HG03439 (cell line): ENCODE results near the gene SNORC.
"Not testable (repeated sequence)": the region's sequence is repeated elsewhere in the genome, so short reads cannot be mapped to it uniquely, and the experiment has no call there.

ENCODE experiments used
- ATAC-seq: cut with Tn5 transposase; IDR thresholded peaks from one replicate; pipeline ENCODE4 v1.9.1; 2021; ENCODE audit warnings: mild to moderate bottlenecking, moderate library complexity; ENCODE audit not compliant: unreplicated experiment

SNORC gene

DNA sequence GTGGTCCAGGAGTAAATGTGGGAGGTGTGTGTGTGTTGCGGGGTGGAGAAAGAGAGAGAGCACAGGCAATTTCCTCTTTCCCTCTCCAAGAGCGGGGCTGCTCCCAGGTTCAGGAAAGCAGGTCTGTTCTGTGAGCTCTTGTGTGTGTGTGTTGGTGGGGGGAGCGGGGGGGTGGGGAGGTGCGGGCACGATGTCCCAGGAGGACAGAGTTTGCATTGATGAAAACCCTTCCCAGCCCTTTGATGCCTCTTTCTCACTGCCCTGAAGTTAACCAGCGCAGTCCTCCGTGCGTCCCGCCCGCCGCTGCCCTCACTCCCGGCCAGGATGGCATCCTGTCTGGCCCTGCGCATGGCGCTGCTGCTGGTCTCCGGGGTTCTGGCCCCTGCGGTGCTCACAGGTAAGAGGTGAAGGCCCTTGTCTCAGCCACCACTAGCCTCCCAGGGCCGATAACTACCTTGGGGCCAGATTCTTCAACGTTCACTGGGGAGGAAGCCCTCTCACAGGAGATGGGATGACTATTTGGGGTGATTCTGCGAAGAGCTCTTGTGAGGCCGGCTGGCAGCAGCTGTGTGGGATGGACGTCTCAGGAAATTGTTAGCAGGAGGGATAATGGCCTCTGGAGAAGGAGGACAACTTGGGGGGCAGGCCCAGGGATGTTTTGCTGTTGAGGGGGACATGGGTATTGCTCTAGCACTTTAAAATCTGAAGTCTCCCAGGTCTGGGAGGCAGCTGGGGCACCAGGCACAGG is at the start of gene SNORC:
TSS of gene SNORC (plus strand) at position 247 of the 748 bp plus-strand sequence. CDS start at position 325, 78 bp downstream.
- no peak for ATAC-seq

DNA sequence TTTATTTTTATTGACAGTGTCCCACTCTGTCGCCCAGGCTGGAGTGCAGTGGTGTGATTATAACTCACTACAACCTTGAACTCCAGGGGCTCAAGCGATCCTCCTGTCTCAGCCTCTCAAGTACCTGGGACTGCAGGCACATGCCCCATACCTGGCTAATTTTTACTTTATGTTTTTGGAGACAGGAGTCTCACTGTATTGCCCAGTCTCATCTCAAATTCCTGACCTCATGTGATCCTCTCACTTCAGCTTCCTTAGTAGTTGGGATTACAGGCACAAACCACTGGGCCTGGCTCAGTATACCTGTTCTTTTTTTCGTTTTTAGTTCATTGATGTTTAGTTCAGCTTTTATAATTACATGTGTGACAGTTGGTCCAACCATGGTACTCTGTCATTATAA is 40.1 kb upstream of the SNORC start:
- no peak for ATAC-seq

DNA sequence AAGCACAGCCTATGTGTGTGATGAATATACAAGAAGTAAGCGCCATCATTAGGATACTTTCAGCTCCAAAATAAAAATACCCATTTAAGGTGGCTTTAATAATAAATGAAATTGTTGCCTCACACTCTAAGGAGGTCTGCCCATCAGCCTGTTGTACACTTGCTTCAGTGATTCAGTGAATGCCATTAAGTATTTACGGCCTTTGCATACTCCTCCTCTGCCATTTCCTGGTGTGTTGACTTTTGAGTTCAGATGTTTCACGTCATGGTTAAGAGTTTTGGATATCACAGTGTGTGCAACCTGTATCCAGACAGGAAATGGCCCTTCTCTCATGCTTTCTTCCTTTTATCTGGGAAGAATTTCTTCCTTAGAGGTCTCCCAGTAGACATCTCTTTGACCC is 38.6 kb upstream of the SNORC start:
- no peak for ATAC-seq

DNA sequence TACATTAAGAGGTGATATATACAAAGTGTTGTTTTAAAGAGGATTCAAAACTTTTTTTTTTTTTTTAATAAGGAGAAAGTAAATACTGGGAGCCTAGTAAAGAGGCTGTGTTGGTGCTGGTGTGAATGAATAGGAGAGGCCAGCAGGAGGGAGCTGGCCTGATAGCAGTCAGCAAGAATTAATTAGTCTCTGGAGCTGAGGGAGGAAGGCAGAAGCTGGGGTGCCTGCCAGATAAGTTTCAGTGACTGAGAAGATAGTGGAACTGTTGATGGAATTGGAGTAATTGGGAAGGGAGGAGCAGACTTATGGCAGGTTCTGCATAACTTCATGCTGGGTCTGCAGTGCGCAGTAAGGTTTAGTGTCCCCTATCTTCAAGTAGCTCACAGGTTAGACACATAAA is 36.2 kb upstream of the SNORC start:
- ATAC-seq: no peak

DNA sequence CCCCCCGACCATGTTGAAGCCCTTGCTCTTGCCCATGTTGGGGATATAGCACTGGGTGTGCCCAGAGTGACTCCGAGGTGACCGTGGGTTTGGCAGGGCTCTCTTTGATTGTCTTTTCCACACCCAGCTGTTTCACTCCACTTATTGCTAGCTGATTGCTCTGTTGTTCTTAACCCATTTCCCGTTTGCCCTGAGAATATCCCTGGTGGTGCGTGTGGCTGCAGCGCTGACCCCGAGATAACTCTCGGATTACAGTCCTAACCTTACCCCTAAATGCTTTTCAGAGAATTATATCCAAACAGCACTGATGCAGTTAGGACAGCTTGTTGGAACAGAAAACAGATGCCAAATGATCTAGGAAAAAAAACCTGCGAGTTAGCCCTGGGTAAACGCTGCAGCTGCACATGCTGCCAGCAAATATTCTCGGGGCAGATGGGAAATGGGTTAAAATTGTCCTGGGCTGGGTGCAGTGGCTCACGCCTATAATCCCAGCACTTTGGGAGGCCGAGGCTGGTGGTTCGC is 34.3 kb upstream of the SNORC start:
- no peak for ATAC-seq

DNA sequence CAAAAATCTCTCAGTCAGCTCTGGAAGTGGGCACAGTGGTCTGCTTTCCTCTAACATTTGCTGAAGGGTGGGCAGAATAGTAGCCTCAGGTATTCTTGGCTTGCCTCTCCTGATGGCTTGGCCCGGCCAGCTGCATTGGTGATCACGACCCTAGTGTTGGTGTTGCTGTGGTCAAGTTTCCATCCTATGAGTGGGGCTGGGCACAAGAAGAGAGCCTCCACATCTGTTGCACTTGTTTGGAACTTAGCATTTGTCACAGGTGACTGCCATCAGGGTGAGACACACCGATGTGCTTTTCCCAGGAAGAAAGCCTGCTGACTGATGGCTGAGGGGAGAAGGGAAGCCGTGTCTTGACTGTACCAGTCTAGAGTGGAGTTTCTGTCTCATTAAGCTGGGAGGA is 33.1 kb upstream of the SNORC start:
- ATAC-seq: no peak

DNA sequence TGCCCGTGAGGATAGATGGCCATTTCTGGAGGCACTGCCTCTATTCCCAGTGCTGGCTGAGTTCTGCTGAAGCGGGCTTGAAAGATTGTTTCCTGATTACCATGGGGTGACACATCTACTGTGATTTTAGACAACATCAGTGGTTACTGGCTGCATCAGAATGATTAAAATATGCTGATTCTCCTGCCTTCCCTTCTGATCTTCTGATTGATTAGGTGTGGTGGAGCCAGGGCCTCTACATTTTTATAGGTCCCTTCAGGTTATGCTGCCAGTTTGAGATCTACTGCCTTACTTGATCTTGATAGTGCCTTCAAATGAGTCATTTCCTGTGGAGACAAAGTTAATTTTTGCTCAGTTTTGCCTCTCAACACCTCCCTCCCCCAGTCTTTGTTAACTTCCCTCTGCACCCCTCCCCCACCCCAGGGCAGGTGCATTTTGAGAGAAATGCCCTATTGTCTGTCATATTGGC is 31.6 kb upstream of the SNORC start:
- no peak for ATAC-seq

DNA sequence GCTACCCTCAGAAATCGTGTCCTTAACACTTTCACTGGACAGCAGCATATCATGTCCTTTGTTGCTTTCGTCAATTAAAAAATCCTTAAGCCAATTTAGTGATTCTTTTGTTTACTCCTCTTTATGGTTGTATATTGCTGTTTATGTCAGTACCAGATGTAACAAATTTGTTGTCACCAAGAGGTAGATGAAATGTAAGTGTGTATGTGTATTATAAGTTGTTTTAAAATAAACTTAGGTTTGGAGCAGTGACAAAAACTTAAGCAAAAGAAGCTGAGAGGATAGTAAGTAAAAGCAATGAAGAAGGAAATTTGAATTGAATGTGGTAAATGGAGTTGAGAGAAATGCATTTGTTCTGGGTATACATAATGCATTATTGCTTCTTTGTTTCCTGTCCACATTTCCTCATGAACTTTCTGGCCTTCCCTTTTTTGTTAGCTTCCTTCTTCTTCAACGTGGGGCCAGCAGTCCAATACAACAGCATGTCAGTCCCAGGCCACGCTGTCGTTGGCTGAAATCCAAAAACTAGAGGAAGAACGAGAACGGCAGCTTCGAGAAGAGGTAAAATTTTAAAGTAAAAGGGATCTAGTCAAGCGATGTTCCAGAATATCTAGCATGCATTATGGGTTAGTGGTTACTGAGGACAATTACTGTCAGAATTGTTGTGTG is 30.5 kb upstream of the SNORC start:
- no peak for ATAC-seq

DNA sequence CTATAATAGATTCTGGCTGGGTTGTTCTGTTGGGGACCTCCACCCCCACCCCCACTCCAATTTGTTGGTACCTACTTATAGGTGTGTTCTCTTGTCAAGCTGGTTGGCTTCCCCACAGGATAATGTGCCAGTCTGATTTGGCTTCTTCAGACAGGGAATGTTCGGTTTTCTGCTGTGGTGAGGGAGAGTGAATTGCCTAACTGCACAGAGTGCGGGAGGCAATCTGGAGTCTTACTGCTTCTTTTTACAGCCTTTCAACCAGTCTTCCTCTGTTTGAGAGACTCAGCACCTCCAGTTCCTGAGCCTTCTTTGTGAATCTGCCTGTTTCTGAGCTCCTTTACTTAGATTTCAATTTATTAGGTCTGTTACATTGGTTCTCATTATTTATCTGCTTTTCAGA is 27.4 kb upstream of the SNORC start:
- no peak for ATAC-seq

DNA sequence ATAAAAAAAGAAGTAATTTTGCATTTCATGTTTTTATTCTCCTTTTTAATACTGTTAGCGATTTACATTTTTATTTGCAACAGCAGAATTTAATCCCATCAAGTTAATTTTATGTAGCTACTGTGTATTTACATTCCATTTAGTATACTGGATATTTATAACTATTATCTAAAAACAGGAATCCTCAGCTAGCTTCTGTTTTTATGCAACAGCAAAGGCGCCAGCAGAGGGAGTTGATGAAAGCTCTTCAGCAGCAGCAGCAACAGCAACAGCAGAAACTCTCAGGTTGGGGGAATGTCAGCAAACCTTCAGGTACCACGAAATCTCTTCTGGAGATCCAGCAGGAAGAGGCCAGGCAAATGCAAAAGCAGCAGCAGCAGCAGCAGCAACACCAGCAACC is 26.2 kb upstream of the SNORC start:
- ATAC-seq: no peak

DNA sequence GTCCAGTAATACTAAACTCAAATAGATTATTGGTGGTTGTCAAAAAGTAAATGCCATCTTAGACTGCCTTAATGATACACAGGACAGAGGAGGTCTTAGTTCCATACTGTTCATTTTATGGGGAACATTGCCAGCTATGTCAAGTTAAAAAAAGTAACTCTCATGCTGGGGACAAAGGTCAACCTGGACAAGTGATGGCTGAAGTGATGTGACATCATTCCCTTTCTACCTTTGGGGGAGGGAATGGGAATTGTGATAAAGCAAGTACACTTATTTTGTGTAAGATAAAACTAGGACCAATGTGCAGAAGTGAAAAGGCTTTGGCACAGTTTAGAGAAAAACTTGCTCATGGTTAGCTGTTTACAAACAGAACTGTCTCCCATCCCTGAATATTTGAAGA is 24.0 kb upstream of the SNORC start:
- ATAC-seq: no peak

DNA sequence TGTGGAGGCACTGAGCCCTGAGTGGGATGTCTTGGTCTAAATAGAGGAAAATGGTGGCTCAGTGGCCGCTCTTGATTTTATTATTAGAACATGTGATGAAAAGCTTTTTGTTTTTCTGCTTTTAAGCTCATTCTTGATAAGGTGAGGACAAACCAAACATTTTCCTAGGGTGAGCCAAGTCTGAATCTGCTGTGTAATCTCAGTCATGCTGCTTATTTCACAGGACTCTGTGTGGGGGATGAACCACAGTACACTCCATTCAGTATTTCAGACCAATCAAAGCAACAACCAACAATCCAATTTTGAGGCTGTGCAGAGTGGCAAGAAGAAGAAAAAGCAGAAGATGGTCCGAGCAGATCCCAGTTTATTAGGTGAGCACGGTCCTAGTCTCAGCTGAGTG is 20.0 kb upstream of the SNORC start:
- no peak for ATAC-seq

DNA sequence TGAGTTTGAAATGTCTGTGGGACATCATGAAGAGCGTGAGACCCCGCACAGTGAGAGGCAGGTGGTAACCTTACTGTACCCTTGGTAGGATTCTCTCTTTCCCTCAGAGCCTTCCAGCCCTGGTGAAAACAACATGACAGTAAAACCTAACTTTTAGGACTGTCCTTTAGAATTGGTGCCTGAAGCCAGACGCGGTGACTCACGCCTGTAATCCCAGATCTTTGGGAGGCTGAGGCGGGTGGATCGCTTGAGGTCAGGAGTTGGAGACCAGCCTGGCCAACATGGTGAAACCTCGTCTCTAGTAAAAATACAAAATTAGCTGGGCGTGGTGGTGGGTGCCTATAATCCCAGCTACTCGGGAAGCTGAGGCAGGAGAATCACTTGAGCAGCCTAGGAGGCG is 18.0 kb upstream of the SNORC start:
- ATAC-seq: not testable (repeated sequence)

DNA sequence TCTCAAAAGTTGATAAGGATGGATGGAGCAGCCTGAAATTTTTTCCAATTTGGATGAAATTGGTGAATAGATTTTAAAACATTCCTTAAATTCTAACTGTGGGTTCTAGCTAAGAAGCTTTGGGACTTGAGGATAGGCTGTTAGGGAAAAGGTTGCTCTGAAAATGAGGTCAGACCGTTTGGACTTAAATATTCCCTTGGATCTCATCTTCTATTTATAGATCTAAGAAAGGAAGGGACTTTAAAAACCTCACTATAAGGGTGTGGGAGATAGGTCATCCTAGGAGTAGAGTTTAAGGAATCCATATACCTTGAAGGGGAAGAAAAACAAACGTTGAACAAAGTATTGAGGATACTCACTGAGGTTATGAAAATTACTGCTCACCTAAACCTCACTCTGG is 17.4 kb upstream of the SNORC start:
- no peak for ATAC-seq

DNA sequence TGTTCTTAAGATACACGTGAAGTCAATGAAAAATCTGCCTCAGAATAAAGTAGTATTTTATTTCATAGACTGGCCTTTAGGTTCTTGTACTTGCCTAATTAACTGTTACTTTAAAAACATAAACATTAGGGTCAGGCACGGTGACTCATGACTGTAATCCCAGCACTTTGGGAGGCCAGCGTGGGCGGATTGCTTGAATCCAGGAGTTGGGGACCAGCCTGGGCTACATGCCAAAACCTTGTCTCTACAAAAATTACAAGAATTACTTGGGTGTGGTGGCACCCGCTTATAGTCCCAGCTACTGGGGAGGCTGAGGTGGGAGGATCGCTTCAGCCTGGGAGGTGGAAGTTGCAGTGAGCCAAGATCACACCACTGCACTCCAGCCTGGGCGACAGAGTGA is 16.0 kb upstream of the SNORC start:
- no peak for ATAC-seq

DNA sequence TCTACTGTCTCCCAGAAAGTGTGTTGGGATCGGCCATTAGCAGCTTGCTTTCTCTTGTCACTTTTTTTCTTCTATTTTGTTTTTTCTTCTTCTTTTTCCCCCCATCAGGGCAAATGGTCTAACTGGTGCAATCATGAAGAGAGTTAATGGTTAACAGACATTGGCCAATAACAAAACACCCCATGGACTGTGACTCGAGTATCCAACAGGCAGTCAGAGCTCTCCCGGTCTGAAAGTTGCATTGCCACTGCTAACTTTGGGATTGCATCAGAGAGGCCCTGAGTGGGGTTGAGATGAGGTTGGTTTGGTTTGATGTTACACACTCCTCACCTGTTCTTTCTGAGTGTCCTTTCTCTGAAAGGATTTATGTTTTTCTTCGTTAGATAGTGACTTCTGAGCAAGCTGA is 12.9 kb upstream of the SNORC start:
- no peak for ATAC-seq

DNA sequence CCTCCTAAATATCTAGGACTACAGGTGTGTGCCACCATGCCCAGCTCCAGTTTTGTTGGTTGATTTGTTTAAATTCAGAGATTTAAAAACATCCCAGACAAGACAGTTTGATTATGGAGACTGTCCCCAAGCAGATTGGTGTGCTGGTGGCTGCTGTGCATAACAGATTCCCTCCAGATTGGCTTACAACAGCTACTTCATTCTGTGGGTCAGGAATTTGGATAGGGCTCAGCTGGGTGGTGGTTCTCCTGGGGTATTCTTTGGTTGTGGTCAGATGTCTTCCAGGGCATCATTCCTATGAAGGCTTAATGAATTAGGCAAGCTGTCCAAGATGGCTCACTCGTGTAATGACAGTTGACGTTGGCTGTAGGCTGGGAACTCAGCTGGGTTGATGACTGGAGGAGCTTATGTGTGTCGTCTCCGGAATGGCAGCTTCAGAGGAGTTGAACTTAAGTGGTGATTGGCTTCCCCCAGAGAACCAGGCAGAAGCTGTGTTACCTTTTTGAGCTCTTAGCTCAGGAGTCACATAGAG is 10.6 kb upstream of the SNORC start:
- no peak for ATAC-seq

DNA sequence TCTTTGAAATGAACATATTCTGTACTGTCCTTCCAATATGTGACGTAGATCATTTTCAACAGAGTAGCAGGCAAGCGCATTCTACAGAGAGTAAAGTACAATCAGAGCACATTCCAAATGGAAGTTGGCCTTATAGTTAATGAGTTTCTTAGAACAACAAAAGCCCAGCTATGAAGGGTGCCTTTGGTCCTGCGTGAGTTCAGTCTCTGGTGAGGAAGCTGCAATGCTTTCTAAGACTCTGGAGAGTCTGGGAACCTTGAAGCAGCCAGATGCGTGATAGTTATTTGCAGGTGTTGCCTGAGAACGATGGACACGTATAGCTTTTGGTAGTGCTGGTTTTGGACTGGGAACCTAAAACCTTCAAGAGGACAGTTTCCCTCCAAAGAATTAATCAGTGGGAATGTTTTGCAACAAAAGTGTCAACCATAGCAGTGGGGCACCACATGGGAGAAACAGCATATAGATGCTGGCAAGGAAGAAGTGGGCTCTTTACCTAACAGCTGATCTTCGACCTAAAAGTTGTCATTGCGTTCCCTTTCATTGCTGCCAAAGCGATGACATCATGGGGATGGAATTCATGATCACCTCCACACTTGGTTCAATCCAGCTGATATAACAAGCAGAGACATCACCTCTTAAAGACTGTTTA is 9.3 kb upstream of the SNORC start:
- ATAC-seq: no peak

DNA sequence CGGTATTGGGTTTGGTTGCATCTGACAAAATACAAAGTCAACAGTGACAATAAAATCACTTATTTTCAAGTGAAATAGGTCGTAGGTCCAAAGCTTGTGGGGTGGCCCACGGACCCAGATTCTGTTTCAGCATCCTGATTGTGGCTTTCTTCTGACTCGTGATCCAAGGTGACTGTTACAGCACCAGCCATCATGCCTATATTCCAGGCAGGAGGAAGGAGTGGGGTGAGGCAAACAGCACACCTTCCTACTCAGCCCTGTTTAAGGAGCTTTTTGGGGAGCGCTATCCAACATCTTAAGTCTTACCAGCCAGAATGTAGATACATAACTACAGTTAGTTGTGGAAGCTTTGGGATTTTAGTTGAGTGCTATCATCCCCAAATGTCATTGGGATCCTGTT is 8.7 kb upstream of the SNORC start:
- no peak for ATAC-seq

DNA sequence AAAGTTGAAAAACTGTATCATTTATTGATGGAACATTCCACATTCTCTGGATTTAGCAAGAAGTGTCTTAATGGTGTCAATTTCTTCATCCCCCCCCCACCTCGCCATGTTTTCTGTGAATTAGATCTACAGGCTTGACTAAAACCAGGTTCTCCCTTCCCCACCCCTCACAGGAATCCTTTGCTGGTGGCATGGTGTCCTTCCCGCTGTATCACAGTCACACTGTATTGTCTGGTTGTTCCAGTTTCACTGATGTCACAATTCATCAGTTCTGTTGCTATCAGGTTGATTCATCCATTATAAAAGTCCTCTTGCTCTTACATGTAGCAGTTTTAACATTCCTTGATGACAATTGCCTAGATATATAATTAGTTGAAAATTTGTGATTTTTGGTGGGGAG is 6.1 kb upstream of the SNORC start:
- ATAC-seq: no peak

DNA sequence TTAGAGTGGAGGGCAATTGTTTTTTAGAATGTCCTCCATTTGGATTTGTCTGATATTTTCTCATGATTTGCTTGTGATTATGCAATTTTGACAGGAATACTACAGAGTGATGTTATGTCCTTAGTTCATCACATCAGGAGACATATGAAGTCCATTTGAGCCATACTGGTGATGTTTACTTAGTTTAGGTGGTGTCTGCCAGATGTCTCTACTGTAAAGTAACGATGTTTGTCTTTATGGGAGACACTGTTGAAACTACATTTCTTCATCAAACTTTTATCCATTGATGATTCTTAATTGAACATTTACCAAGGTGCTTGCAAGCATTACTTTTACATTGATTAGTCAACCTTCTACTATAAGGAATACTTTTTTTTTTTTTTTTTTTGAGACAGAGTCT is 4.9 kb upstream of the SNORC start:
- no peak for ATAC-seq

DNA sequence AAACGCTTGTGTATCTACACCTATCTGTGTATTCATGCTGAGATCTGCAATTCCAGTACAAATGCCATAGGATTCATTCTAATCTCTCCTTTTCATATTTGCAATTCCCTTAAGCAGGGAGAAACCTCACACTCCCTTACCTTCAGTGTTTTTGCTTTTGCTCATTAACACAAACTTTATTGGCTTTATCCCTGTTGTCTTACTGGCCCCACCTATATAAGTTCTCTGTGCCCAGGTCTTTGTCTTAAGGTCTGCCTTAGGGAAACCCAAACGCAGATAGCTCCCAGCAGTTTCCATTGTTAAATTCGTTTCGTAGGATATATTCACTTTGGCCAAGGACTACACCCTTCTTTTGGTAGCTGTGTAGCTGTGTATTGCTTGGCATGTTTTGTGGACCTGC is 4.0 kb upstream of the SNORC start:
- ATAC-seq: no peak
